Sigmoid colon (tissue), 7 donors: ENCODE results near the gene GMPS. TPM values are rescaled to one million over a fixed set of nuclear protein-coding genes. Genes with fewer than 3 reads are reported as not detected.

ENCODE experiments used
- DNase-seq: peaks from one replicate; pipeline ENCODE4 v3.0.0-alpha.2; 2019
- H3K27ac ChIP-seq, 4 donors: fragments of 200-600 bp; sonication (generic); one replicate each; pipeline ENCODE4 v1.5.1; 2016 to 2019; ENCODE audit warnings: mild to moderate bottlenecking in 1 of 4
- H3K27me3 ChIP-seq, 3 donors: fragments of 200-600 bp; sonication (generic); one replicate each; pipeline ENCODE4 v1.5.1; 2019; ENCODE audit warnings: mild to moderate bottlenecking in 1 of 3
- H3K36me3 ChIP-seq, 4 donors: fragments of 200-600 bp; sonication (generic); one replicate each; pipeline ENCODE4 v1.5.1; 2016 to 2019
- H3K4me1 ChIP-seq, 4 donors: fragments of 200-600 bp; sonication (generic); one replicate each; pipeline ENCODE4 v1.5.1; 2017 to 2019
- H3K4me3 ChIP-seq, 4 donors: fragments of 200-600 bp; sonication (generic); one replicate each; pipeline ENCODE4 v1.5.1; 2017 to 2019; ENCODE audit warnings: mild to moderate bottlenecking in 2 of 4, moderate library complexity in 1 of 4
- H3K9me3 ChIP-seq, 4 donors: fragments of 200-600 bp in 3 of 4; sonication (generic) in 3 of 4; one replicate each; pipeline versions ENCODE4 v1.5.1 to v1.6.1; 2013 to 2019
- CTCF ChIP-seq, 4 experiments: fragments of 450-650 bp in 3 of 4; fragments of 200-600 bp in 1 of 4; IDR thresholded peaks; one replicate each; pipeline ENCODE4 v1.5.1; 2016 to 2019; ENCODE audit warnings: antibody characterized with exemption in 4 of 4, mild to moderate bottlenecking in 3 of 4, moderate library complexity in 2 of 4
- EP300 ChIP-seq, 4 donors: sonication (generic); formaldehyde crosslinking; IDR thresholded peaks; one replicate each; pipeline ENCODE4 v1.6.1; 2017; ENCODE audit warnings: antibody characterized with exemption in 4 of 4
- POLR2A ChIP-seq, 2 donors: fragments of 450-650 bp; IDR thresholded peaks; one replicate each; pipeline ENCODE4 v1.6.1; 2016; ENCODE audit warnings: antibody characterized with exemption in 2 of 2, mild to moderate bottlenecking in 2 of 2, moderate library complexity in 2 of 2
- POLR2AphosphoS5 ChIP-seq, 4 donors: sonication (generic); formaldehyde crosslinking; IDR thresholded peaks; one replicate each; pipeline ENCODE4 v1.6.1; 2017; ENCODE audit warnings: antibody characterized with exemption in 4 of 4
- WGBS, 2 donors: extraction: QIAGEN DNeasy Blood & Tissue Kit; methylation state at CpG; one replicate each; pipeline ENCODE4 v1.1.7; 2013; 5-methylcytosine and 5-hydroxymethylcytosine counted together
- intact Hi-C: fragments of 100-400 bp; cut with DNase I; formaldehyde crosslinking; loops from one replicate; pipeline ENCODE4 v1.15.1; 2023
- polyA plus RNA-seq, 3 donors: library from polyadenylated mRNA; stranded (reverse); fragments of 200-250 nt; gene quantifications; one replicate each; pipeline ENCODE4 v1.2.3, GENCODE V29; 2013
- total RNA-seq, 4 donors: library from RNA; depleted of rRNA; stranded (reverse); fragments of >200 nt; gene quantifications; one replicate each; pipeline ENCODE4 v1.1.0, GENCODE V29; 2016
- donor health status: healthy with polysubstance abuse.
- donor health status: Bipolar disorder and iron deficiency.
- donor health status: healthy.

The GMPS gene
- total and polyA plus RNA-seq, 7 donors, result 12.7 to 45.7 (median 25.6) TPM

GRCh38 chr3:155890671-155891190 is 20.3 kb downstream of the GMPS start:
- peaks cover 0 to 25% (median 0%) of the 10 kb centered on the region in 4 donors for H3K36me3 ChIP-seq
- no peak overlapping the region for H3K27ac ChIP-seq
- intact Hi-C loops, result no loop called here
- TF ChIP-seq POLR2AphosphoS5 (IDR thresholded peaks at IDR 0.05), result no peak
- TF ChIP-seq EP300 (IDR thresholded peaks at IDR 0.05), result no peak
- no peak for TF ChIP-seq CTCF (IDR thresholded peaks at IDR 0.05)
- TF ChIP-seq POLR2A (IDR thresholded peaks at IDR 0.05), result no peak
- no peak overlapping the region for H3K4me3 ChIP-seq
- no peaks in the 10 kb centered on the region for H3K27me3 ChIP-seq
- WGBS, 2 donors, result 43 to 46% methylated on average over 2 of the region's 2 CpGs
- DNase-seq, result no peak
- peaks cover 0 to 18% (median 10%) of the 10 kb centered on the region in 4 donors for H3K4me1 ChIP-seq
- no peaks in the 10 kb centered on the region for H3K9me3 ChIP-seq

GRCh38 chr3:155891321-155891720 is 20.9 kb downstream of the GMPS start:
- WGBS, 2 donors, result 94 to 96% methylated on average over 5 of the region's 5 CpGs
- Histone ChIP-seq H3K9me3 (no peaks in the 10 kb centered on the region), H3K36me3 (peaks cover 0 to 31% (median 0%) of the 10 kb centered on the region in 4 donors), H3K4me1 (peaks cover 0 to 18% (median 10%) of the 10 kb centered on the region in 4 donors), H3K27ac (no peak overlapping the region), H3K27me3 (no peaks in the 10 kb centered on the region), H3K4me3 (no peak overlapping the region)
- TF ChIP-seq EP300 (IDR thresholded peaks at IDR 0.05) (no peak), POLR2AphosphoS5 (IDR thresholded peaks at IDR 0.05) (no peak), POLR2A (IDR thresholded peaks at IDR 0.05) (no peak), CTCF (IDR thresholded peaks at IDR 0.05) (no peak)
- intact Hi-C loops, result no loop called here
- no peak for DNase-seq

GRCh38 chr3:155895379-155895900 is 25.0 kb downstream of the GMPS start:
- no peak for DNase-seq
- H3K36me3 ChIP-seq, result peaks cover 0 to 62% (median 7%) of the 10 kb centered on the region in 4 donors
- intact Hi-C loops, result no loop called here
- no peak overlapping the region for H3K4me3 ChIP-seq
- H3K27me3 ChIP-seq, result no peaks in the 10 kb centered on the region
- H3K27ac ChIP-seq, result no peak overlapping the region
- H3K9me3 ChIP-seq, result no peaks in the 10 kb centered on the region
- 97% methylated on average over 7 of the region's 7 CpGs for WGBS, 2 donors
- TF ChIP-seq CTCF (IDR thresholded peaks at IDR 0.05) (no peak), POLR2A (IDR thresholded peaks at IDR 0.05) (no peak), POLR2AphosphoS5 (IDR thresholded peaks at IDR 0.05) (no peak), EP300 (IDR thresholded peaks at IDR 0.05) (no peak)
- H3K4me1 ChIP-seq, result peaks cover 0 to 8% (median 6%) of the 10 kb centered on the region in 4 donors

GRCh38 chr3:155906900-155907299 is 36.5 kb downstream of the GMPS start:
- H3K4me1 ChIP-seq, result peaks cover 0 to under 1% (median 0%) of the 10 kb centered on the region in 4 donors
- H3K36me3 ChIP-seq, result peaks cover 7 to 68% (median 9%) of the 10 kb centered on the region in 4 donors
- no peak overlapping the region for H3K27ac ChIP-seq
- 93 to 95% methylated on average over 1 of the region's 1 CpG for WGBS, 2 donors
- H3K27me3 ChIP-seq, result no peaks in the 10 kb centered on the region
- no peak overlapping the region for H3K4me3 ChIP-seq
- no peak for DNase-seq
- TF ChIP-seq POLR2A (IDR thresholded peaks at IDR 0.05) (no peak), POLR2AphosphoS5 (IDR thresholded peaks at IDR 0.05) (no peak), EP300 (IDR thresholded peaks at IDR 0.05) (no peak), CTCF (IDR thresholded peaks at IDR 0.05) (no peak)
- intact Hi-C loops, result no loop called here
- no peaks in the 10 kb centered on the region for H3K9me3 ChIP-seq
